SK-N-SH treated with all-trans-retinoic acid at 6 μM for 48 hours (cell line): ENCODE measurements around the gene BICC1.

Experiments
- SNAI2 ChIP-seq: fragments of 250-450 bp; sonication (Bioruptor Pico); IDR thresholded peaks from 2 replicates; pipeline ENCODE4 v1.5.0; 2020; ENCODE audit warnings: mild to moderate bottlenecking, moderate library complexity
- ZNF565 ChIP-seq: fragments of 450-650 bp; formaldehyde crosslinking; conservative IDR thresholded peaks from 2 replicates; pipeline ENCODE4 v1.5.0; 2020; ENCODE audit warnings: low read depth, mild to moderate bottlenecking, moderate library complexity
- TF ChIP-seq, protein P1 (sequence below): fragments of 250-450 bp; sonication (Bioruptor Pico); IDR thresholded peaks from 2 replicates; pipeline ENCODE4 v1.5.1; 2020; ENCODE audit warnings: low read depth, mild to moderate bottlenecking, moderate library complexity

DNA sequence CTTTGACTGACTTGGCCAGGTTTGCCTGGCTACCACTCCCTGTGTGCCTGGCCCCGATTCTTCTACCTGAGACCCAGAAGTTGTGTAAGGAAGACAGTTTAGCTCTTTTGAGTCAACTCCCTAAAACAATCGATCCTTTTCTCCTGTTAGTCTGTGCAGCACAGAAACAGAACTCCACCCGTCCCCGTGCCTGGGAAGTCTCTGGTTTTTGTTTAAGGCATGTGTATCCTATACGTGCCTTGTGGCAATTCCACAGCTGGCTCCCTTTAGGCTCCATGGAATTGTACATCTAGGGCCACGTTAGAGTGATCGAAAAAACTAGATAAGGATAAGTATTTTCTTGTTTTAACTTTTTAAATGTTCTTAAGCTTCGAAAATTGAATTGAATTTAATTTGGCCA, 131.6 kb downstream of the BICC1 start:
- TF ChIP-seq, protein P1, sequence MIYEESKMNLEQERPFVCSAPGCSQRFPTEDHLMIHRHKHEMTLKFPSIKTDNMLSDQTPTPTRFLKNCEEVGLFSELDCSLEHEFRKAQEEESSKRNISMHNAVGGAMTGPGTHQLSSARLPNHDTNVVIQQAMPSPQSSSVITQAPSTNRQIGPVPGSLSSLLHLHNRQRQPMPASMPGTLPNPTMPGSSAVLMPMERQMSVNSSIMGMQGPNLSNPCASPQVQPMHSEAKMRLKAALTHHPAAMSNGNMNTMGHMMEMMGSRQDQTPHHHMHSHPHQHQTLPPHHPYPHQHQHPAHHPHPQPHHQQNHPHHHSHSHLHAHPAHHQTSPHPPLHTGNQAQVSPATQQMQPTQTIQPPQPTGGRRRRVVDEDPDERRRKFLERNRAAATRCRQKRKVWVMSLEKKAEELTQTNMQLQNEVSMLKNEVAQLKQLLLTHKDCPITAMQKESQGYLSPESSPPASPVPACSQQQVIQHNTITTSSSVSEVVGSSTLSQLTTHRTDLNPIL (CRISPR knock-in tag), result no peak
- TF ChIP-seq SNAI2 (CRISPR knock-in tag) (no peak), ZNF565 (CRISPR knock-in tag) (no peak)
